ENCODE data around the gene CDKAL1. TPM values are rescaled to one million over a fixed set of nuclear protein-coding genes. Genes with fewer than 3 reads are reported as not detected.

The CDKAL1 gene
- total and polyA plus RNA-seq, 10 of the 15 experiments (the other 5 are each of a cell fraction or from before 2014, with no cell fraction given), result 10.7 to 26.9 (median 17.3) TPM

DNA sequence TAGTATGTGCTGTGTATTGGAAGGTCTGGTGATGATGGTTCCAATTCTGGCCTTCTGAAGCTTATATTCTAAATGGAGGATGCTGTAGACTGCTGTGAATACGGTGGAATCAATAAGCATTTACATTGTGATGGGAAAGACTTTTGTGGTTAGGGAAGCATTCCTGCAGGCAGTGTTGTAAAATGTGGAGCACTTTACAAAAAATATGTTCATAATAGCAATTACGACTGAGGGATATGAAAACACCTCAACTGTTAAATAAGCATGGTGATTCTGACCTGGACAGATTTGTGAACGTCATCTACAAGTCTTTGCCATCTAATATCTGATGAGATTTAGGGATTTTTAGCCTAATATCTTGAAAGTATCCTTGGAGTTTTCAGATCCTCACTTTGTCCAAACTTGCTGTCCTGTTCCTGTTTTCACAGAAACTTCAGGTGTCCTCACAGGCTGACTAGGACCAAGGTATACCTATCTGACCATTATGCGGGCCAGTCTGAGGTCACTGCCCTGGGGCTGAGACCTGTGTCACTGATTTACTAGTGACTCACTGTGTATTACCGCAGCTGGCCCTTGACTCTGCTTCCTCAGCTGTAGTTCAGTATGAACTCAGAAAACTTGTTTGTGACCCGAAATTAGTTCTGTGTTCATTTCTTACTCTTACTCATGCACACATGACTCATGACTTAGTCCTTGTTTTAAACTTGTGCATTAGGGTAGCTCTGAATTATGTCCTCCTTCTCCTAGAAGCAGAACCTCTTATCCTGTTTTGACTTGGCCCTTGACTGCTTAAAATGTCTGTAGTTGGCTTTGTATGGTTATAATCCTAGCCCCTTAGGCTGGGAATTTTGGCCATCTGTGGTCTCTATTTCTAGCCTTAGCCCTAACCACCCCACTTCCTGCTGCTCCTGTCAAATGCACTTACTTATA lies 343.0 kb downstream of the CDKAL1 start (continued):
- TF ChIP-seq CHD1 (IDR thresholded peaks at IDR 0.05; ENCODE audit: low read depth, low read length), result no peak
- TF ChIP-seq, protein P1, sequence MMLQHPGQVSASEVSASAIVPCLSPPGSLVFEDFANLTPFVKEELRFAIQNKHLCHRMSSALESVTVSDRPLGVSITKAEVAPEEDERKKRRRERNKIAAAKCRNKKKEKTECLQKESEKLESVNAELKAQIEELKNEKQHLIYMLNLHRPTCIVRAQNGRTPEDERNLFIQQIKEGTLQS (IDR thresholded peaks at IDR 0.05; ENCODE audit: borderline replicate concordance, extremely low read depth, low read depth, low read length), result no peak
- peak; percentile 87 for TF ChIP-seq MEF2A (IDR thresholded peaks at IDR 0.05; ENCODE audit: insufficient read depth, low read depth, low read length)
- TF ChIP-seq SPI1 (IDR thresholded peaks at IDR 0.05; ENCODE audit: borderline replicate concordance, insufficient read depth, low read depth, low read length), result peak; percentile 50
- TF ChIP-seq, protein P2, sequence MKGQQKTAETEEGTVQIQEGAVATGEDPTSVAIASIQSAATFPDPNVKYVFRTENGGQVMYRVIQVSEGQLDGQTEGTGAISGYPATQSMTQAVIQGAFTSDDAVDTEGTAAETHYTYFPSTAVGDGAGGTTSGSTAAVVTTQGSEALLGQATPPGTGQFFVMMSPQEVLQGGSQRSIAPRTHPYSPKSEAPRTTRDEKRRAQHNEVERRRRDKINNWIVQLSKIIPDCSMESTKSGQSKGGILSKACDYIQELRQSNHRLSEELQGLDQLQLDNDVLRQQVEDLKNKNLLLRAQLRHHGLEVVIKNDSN (IDR thresholded peaks at IDR 0.05; ENCODE audit: borderline replicate concordance, extremely low read length, insufficient read depth, low read depth, low read length), result no peak
- peak; percentile 95 for TF ChIP-seq CREM (IDR thresholded peaks at IDR 0.05; ENCODE audit: low read depth)
- TF ChIP-seq, protein P3, sequence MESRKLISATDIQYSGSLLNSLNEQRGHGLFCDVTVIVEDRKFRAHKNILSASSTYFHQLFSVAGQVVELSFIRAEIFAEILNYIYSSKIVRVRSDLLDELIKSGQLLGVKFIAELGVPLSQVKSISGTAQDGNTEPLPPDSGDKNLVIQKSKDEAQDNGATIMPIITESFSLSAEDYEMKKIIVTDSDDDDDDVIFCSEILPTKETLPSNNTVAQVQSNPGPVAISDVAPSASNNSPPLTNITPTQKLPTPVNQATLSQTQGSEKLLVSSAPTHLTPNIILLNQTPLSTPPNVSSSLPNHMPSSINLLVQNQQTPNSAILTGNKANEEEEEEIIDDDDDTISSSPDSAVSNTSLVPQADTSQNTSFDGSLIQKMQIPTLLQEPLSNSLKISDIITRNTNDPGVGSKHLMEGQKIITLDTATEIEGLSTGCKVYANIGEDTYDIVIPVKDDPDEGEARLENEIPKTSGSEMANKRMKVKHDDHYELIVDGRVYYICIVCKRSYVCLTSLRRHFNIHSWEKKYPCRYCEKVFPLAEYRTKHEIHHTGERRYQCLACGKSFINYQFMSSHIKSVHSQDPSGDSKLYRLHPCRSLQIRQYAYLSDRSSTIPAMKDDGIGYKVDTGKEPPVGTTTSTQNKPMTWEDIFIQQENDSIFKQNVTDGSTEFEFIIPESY (IDR thresholded peaks at IDR 0.05), result no peak
- TF ChIP-seq, protein P4, sequence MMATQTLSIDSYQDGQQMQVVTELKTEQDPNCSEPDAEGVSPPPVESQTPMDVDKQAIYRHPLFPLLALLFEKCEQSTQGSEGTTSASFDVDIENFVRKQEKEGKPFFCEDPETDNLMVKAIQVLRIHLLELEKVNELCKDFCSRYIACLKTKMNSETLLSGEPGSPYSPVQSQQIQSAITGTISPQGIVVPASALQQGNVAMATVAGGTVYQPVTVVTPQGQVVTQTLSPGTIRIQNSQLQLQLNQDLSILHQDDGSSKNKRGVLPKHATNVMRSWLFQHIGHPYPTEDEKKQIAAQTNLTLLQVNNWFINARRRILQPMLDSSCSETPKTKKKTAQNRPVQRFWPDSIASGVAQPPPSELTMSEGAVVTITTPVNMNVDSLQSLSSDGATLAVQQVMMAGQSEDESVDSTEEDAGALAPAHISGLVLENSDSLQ (IDR thresholded peaks at IDR 0.05), result no peak
- TF ChIP-seq, protein P5, sequence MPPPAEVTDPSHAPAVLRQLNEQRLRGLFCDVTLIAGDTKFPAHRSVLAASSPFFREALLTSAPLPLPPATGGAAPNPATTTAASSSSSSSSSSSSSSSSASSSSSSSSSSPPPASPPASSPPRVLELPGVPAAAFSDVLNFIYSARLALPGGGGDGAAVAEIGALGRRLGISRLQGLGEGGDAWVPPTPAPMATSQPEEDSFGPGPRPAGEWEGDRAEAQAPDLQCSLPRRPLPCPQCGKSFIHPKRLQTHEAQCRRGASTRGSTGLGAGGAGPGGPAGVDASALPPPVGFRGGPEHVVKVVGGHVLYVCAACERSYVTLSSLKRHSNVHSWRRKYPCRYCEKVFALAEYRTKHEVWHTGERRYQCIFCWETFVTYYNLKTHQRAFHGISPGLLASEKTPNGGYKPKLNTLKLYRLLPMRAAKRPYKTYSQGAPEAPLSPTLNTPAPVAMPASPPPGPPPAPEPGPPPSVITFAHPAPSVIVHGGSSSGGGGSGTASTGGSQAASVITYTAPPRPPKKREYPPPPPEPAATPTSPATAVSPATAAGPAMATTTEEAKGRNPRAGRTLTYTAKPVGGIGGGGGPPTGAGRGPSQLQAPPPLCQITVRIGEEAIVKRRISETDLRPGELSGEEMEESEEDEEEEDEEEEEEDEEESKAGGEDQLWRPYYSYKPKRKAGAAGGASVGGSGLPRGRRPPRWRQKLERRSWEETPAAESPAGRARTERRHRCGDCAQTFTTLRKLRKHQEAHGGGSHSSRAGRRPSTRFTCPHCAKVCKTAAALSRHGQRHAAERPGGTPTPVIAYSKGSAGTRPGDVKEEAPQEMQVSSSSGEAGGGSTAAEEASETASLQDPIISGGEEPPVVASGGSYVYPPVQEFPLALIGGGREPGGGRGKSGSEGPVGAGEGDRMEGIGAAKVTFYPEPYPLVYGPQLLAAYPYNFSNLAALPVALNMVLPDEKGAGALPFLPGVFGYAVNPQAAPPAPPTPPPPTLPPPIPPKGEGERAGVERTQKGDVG (CRISPR knock-in tag; IDR thresholded peaks at IDR 0.05), result no peak
- TF ChIP-seq CBX3 (IDR thresholded peaks at IDR 0.05; ENCODE audit: borderline replicate concordance, low read depth), result no peak
- TF ChIP-seq, protein P6, sequence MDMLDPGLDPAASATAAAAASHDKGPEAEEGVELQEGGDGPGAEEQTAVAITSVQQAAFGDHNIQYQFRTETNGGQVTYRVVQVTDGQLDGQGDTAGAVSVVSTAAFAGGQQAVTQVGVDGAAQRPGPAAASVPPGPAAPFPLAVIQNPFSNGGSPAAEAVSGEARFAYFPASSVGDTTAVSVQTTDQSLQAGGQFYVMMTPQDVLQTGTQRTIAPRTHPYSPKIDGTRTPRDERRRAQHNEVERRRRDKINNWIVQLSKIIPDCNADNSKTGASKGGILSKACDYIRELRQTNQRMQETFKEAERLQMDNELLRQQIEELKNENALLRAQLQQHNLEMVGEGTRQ (IDR thresholded peaks at IDR 0.05; ENCODE audit: borderline replicate concordance, low read depth, low read length), result peak; percentile 11; the same call in 1 of the 2 replicates
- TF ChIP-seq, protein P7, sequence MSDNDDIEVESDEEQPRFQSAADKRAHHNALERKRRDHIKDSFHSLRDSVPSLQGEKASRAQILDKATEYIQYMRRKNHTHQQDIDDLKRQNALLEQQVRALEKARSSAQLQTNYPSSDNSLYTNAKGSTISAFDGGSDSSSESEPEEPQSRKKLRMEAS (IDR thresholded peaks at IDR 0.05; ENCODE audit: low read depth, low read length), result no peak
- TF ChIP-seq, protein P8, sequence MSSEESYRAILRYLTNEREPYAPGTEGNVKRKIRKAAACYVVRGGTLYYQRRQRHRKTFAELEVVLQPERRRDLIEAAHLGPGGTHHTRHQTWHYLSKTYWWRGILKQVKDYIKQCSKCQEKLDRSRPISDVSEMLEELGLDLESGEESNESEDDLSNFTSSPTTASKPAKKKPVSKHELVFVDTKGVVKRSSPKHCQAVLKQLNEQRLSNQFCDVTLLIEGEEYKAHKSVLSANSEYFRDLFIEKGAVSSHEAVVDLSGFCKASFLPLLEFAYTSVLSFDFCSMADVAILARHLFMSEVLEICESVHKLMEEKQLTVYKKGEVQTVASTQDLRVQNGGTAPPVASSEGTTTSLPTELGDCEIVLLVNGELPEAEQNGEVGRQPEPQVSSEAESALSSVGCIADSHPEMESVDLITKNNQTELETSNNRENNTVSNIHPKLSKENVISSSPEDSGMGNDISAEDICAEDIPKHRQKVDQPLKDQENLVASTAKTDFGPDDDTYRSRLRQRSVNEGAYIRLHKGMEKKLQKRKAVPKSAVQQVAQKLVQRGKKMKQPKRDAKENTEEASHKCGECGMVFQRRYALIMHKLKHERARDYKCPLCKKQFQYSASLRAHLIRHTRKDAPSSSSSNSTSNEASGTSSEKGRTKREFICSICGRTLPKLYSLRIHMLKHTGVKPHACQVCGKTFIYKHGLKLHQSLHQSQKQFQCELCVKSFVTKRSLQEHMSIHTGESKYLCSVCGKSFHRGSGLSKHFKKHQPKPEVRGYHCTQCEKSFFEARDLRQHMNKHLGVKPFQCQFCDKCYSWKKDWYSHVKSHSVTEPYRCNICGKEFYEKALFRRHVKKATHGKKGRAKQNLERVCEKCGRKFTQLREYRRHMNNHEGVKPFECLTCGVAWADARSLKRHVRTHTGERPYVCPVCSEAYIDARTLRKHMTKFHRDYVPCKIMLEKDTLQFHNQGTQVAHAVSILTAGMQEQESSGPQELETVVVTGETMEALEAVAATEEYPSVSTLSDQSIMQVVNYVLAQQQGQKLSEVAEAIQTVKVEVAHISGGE (CRISPR knock-in tag; IDR thresholded peaks at IDR 0.05), result no peak
- no peak for TF ChIP-seq ZNF622 (IDR thresholded peaks at IDR 0.05)
- TF ChIP-seq CHD4 (IDR thresholded peaks at IDR 0.05), result no peak
